HG03060 (cell line): ENCODE measurements around the gene CCHCR1.

ENCODE experiments used
- ATAC-seq: cut with Tn5 transposase; IDR thresholded peaks from one replicate; pipeline ENCODE4 v1.9.1; 2021; ENCODE audit warnings: low read depth, moderate number of reproducible peaks; ENCODE audit not compliant: unreplicated experiment

The CCHCR1 gene

GRCh38 chr6:31135710-31136109, 21.9 kb downstream of the CCHCR1 start:
- ATAC-seq = no peak

GRCh38 chr6:31132806-31133205, 24.8 kb downstream of the CCHCR1 start:
- ATAC-seq = no peak

GRCh38 chr6:31131595-31131994, 26.0 kb downstream of the CCHCR1 start:
- no peak for ATAC-seq

- no peak for ATAC-seq
Measured at GRCh38 chr6:31130751-31131150, 26.9 kb downstream of the CCHCR1 start.

- ATAC-seq = no peak
Measured at GRCh38 chr6:31129130-31129529, 28.5 kb downstream of the CCHCR1 start.

- ATAC-seq = no peak
Measured at GRCh38 chr6:31128093-31128676, 29.4 kb downstream of the CCHCR1 start.

- no peak for ATAC-seq
Measured at GRCh38 chr6:31126396-31127175, 31.0 kb downstream of the CCHCR1 start.

- ATAC-seq = no peak
Measured at GRCh38 chr6:31125586-31126363, 31.8 kb downstream of the CCHCR1 start.

- ATAC-seq = no peak
Measured at GRCh38 chr6:31125162-31125561, 32.4 kb downstream of the CCHCR1 start.

- ATAC-seq = no peak
Measured at GRCh38 chr6:31122791-31123706, 34.6 kb downstream of the CCHCR1 start.

GRCh38 chr6:31121131-31121790, 36.3 kb downstream of the CCHCR1 start:
- ATAC-seq = no peak

GRCh38 chr6:31120151-31120915, 37.3 kb downstream of the CCHCR1 start, which contains the start of gene CDSN:
Gene CDSN (minus strand): TSS chr6:31120446. CDS start chr6:31120419, 27 bp downstream.
- no peak for ATAC-seq

- ATAC-seq = no peak
Measured at GRCh38 chr6:31118178-31118577, 39.4 kb downstream of the CCHCR1 start.

GRCh38 chr6:31116661-31117385, 40.8 kb downstream of the CCHCR1 start:
- no peak for ATAC-seq

- ATAC-seq = no peak
Measured at GRCh38 chr6:31115941-31116560, 41.6 kb downstream of the CCHCR1 start.

GRCh38 chr6:31114970-31115849, 42.4 kb downstream of the CCHCR1 start:
- ATAC-seq = no peak

GRCh38 chr6:31114541-31114878, 43.1 kb downstream of the CCHCR1 start, which contains the start of gene PSORS1C1:
Gene PSORS1C1 (plus strand): TSS chr6:31114800. CDS start chr6:31129633, 14,833 bp downstream.
- ATAC-seq = no peak
